Keratinocyte (primary cell): ENCODE measurements around the gene EYS. TPM values are rescaled to one million over a fixed set of nuclear protein-coding genes. Genes with fewer than 3 reads are reported as not detected.

Experiments used
- DNase-seq: peaks from one replicate; pipeline ENCODE4 v3.0.0-alpha.2; 2011; ENCODE audit warnings: low read depth, missing footprints, low spot score
- FAIRE-seq: peaks from 2 replicates; lab custom pipeline; 2011; peaks lifted over from hg19 to GRCh38; lab: Jason Lieb, UNC
- H2AFZ ChIP-seq: 2 replicates; pipeline ENCODE4 v1.6.0; 2012; ENCODE audit warnings: low read length, control low read depth, inconsistent platforms; ENCODE audit not compliant: control insufficient read depth
- H3K27ac ChIP-seq: 2 replicates; pipeline ENCODE4 v1.5.1; 2011; ENCODE audit warnings: low read length; ENCODE audit not compliant: control insufficient read depth, insufficient read depth
- H3K27me3 ChIP-seq: 3 replicates; pipeline ENCODE4 v1.6.0; 2011; ENCODE audit warnings: low read length; ENCODE audit not compliant: control insufficient read depth, insufficient read depth; ENCODE audit errors: extremely low read depth
- H3K36me3 ChIP-seq, 2 experiments: 2 replicates in 1 of 2; 3 replicates in 1 of 2; pipeline ENCODE4 v1.5.1; 2011; ENCODE audit warnings: low read length in 2 of 2, mild to moderate bottlenecking in 1 of 2; ENCODE audit not compliant: control insufficient read depth in 2 of 2, insufficient read depth in 2 of 2; ENCODE audit errors: extremely low read depth in 1 of 2
- H3K4me1 ChIP-seq: 3 replicates; pipeline ENCODE4 v1.5.1; 2011; ENCODE audit warnings: low read length; ENCODE audit not compliant: control insufficient read depth, insufficient read depth; ENCODE audit errors: extremely low read depth
- H3K4me2 ChIP-seq: 3 replicates; pipeline ENCODE4 v1.6.0; 2011; ENCODE audit warnings: low read depth, low read length; ENCODE audit not compliant: control insufficient read depth, insufficient read depth; ENCODE audit errors: extremely low read depth
- H3K4me3 ChIP-seq, 3 experiments: fragments of 200-600 bp in 1 of 3; sonication (generic) in 1 of 3; 2 replicates in 2 of 3; 3 replicates in 1 of 3; pipeline ENCODE4 v1.5.1; 2011 to 2016; ENCODE audit warnings: low read length in 3 of 3, mild to moderate bottlenecking in 3 of 3, control low read depth in 2 of 3, inconsistent platforms in 1 of 3, low read depth in 1 of 3, mixed read lengths in 1 of 3, mixed run types in 1 of 3, moderate library complexity in 1 of 3; ENCODE audit not compliant: control insufficient read depth in 2 of 3, insufficient read depth in 2 of 3; ENCODE audit errors: extremely low read depth in 1 of 3
- H3K79me2 ChIP-seq: 2 replicates; pipeline ENCODE4 v1.6.0; 2012; ENCODE audit warnings: low read length; ENCODE audit not compliant: control insufficient read depth, insufficient read depth
- H3K9ac ChIP-seq: 3 replicates; pipeline ENCODE4 v1.6.0; 2011; ENCODE audit warnings: low read length; ENCODE audit not compliant: control insufficient read depth, insufficient read depth; ENCODE audit errors: extremely low read depth
- H3K9me1 ChIP-seq: 3 replicates; pipeline ENCODE4 v1.6.0; 2011; ENCODE audit warnings: low read length; ENCODE audit not compliant: control insufficient read depth, insufficient read depth; ENCODE audit errors: extremely low read depth
- H3K9me3 ChIP-seq: 2 replicates; pipeline ENCODE4 v1.5.1; 2012; ENCODE audit warnings: low read depth, low read length; ENCODE audit not compliant: control insufficient read depth
- H4K20me1 ChIP-seq: 3 replicates; pipeline ENCODE4 v1.6.0; 2011; ENCODE audit warnings: low read length; ENCODE audit not compliant: control insufficient read depth, insufficient read depth; ENCODE audit errors: extremely low read depth
- CTCF ChIP-seq, 3 experiments: IDR thresholded peaks in 1 of 3; conservative IDR thresholded peaks in 1 of 3; optimal IDR thresholded peaks in 1 of 3; 2 replicates in 2 of 3; 3 replicates in 1 of 3; pipeline versions ENCODE3 to v1.5.1; 2011; ENCODE audit warnings: low read length in 3 of 3, mild to moderate bottlenecking in 3 of 3, moderate library complexity in 2 of 3, control low read depth in 1 of 3, inconsistent platforms in 1 of 3; ENCODE audit not compliant: insufficient read depth in 2 of 3; ENCODE audit errors: extremely low read depth in 1 of 3
- EZH2 ChIP-seq: IDR thresholded peaks from one replicate; pipeline ENCODE4 v1.6.1; 2012; ENCODE audit warnings: inconsistent platforms, mild to moderate bottlenecking, low read length, moderate library complexity
- dilution Hi-C: fragments of 300-500 bp; cut with MboI; formaldehyde crosslinking; loops from one replicate; pipeline ENCODE4 v1.7.0; 2020; ENCODE audit warnings: low sequenced_read_pairs; ENCODE audit not compliant: extremely low pct_ligation_motif_present
- polyA plus RNA-seq, 5 experiments: library from polyadenylated mRNA; depleted of rRNA in 3 of 5; stranded (reverse) in 3 of 5; stranded (forward) in 1 of 5; unstranded in 1 of 5; fragments of >200 nt; gene quantifications; 1 replicate in 1 of 5; 2 replicates in 3 of 5; 3 replicates in 1 of 5; pipeline versions ENCODE4 v1.2.1 to v1.2.3, GENCODE V29; 2011 to 2012; ENCODE audit warnings: missing spikeins in 2 of 5, low read depth in 1 of 5, low replicate concordance in 1 of 5

EYS gene
- polyA plus RNA-seq, 1 donor (not counting 4 experiments of a cell fraction or from before 2014, with no cell fraction given) = 0.34 TPM

- dilution Hi-C loops = no loop called here
- Histone ChIP-seq H3K4me2 (no peak overlapping the region), H3K27me3 (no peaks in the 10 kb centered on the region), H2AFZ (no peak overlapping the region), H3K36me3 (no peaks in the 10 kb centered on the region), H3K4me1 (no peaks in the 10 kb centered on the region), H4K20me1 (no peaks in the 10 kb centered on the region), H3K27ac (no peak overlapping the region), H3K79me2 (no peaks in the 10 kb centered on the region), H3K4me3 (no peak overlapping the region), H3K9ac (no peak overlapping the region), H3K9me1 (no peaks in the 10 kb centered on the region), H3K9me3 (no peaks in the 10 kb centered on the region)
- TF ChIP-seq CTCF (optimal IDR thresholded peaks at IDR 0.05 in 1 of 3, IDR thresholded peaks at IDR 0.05 in 1 of 3, conservative IDR thresholded peaks at IDR 0.05 in 1 of 3; ENCODE audit: extremely low read depth in 1 of 3, insufficient read depth in 2 of 3, low read length in 3 of 3) (no peak), EZH2 (no peak)
- DNase-seq = no peak
- FAIRE-seq = no peak
These were observed 811.1 kb downstream of the EYS start for GRCh38 chr6:64895945-64896344.

DNA sequence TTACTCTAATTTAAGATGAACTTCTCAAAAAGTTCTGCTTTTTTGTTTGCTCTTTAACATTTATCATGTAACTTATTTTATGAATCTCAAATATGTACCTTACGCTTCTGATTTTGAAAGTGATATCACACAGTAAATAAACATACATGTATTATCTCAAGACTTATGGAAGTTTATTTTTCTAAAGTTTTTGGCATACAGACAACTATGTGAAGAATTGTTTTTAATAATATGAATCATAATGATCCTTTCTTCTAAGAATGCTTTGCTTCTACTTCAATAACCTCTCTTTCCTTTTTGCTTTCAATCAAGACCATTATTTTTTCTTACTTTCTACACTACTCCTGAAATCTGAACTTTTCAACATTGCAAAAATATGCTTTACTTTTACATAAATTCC, 816.4 kb downstream of the EYS start:
- H3K27ac ChIP-seq = no peak overlapping the region

More for the DNA sequence above, 816.4 kb downstream of the EYS start:
- H4K20me1 ChIP-seq = no peaks in the 10 kb centered on the region
- no peaks in the 10 kb centered on the region for H3K4me1 ChIP-seq
- no peaks in the 10 kb centered on the region for H3K9me1 ChIP-seq
- no peak overlapping the region for H3K4me3 ChIP-seq
- dilution Hi-C loops = no loop called here
- no peaks in the 10 kb centered on the region for H3K9me3 ChIP-seq
- no peak overlapping the region for H3K9ac ChIP-seq
- H3K4me2 ChIP-seq = no peak overlapping the region
- no peak overlapping the region for H2AFZ ChIP-seq
- DNase-seq = no peak
- no peaks in the 10 kb centered on the region for H3K27me3 ChIP-seq
- no peak for FAIRE-seq
- H3K79me2 ChIP-seq = no peaks in the 10 kb centered on the region
- TF ChIP-seq CTCF (optimal IDR thresholded peaks at IDR 0.05 in 1 of 3, IDR thresholded peaks at IDR 0.05 in 1 of 3, conservative IDR thresholded peaks at IDR 0.05 in 1 of 3; ENCODE audit: extremely low read depth in 1 of 3, insufficient read depth in 2 of 3, low read length in 3 of 3) (no peak), EZH2 (no peak)
- no peaks in the 10 kb centered on the region for H3K36me3 ChIP-seq
